IPS DF 6.9 (cell line): ENCODE results near the gene SPTBN5.

Source experiments
- DNase-seq: peaks from one replicate; pipeline ENCODE4 v3.0.0-alpha.2; 2013; ENCODE audit warnings: low read depth, low spot score
- H3K27ac ChIP-seq: one replicate; pipeline ENCODE4 v1.5.1; 2013; ENCODE audit warnings: low read length, control low read depth
- H3K27me3 ChIP-seq: 2 replicates; pipeline ENCODE4 v1.6.1; 2013; ENCODE audit warnings: mild to moderate bottlenecking, low read length; ENCODE audit not compliant: control insufficient read depth, insufficient read depth
- H3K36me3 ChIP-seq: 2 replicates; pipeline ENCODE4 v1.6.1; 2013; ENCODE audit warnings: low read length; ENCODE audit not compliant: control insufficient read depth, insufficient read depth
- H3K4me1 ChIP-seq: 2 replicates; pipeline ENCODE4 v1.6.1; 2013; ENCODE audit warnings: low read length; ENCODE audit not compliant: control insufficient read depth, insufficient read depth
- H3K4me3 ChIP-seq: 2 replicates; pipeline ENCODE4 v1.5.1; 2013; ENCODE audit warnings: mild to moderate bottlenecking, low read length
- H3K9me3 ChIP-seq: 2 replicates; pipeline ENCODE4 v1.6.1; 2013; ENCODE audit warnings: low read length, inconsistent platforms; ENCODE audit not compliant: control insufficient read depth, insufficient read depth
- WGBS: extraction: QIAGEN DNeasy Blood & Tissue Kit; methylation state at CpG from one replicate; pipeline ENCODE4 v1.1.7; 2013; ENCODE audit warnings: mixed read lengths, missing lambda C conversion rate; ENCODE audit not compliant: insufficient read length, insufficient coverage; 5-methylcytosine and 5-hydroxymethylcytosine counted together

SPTBN5 gene

DNA sequence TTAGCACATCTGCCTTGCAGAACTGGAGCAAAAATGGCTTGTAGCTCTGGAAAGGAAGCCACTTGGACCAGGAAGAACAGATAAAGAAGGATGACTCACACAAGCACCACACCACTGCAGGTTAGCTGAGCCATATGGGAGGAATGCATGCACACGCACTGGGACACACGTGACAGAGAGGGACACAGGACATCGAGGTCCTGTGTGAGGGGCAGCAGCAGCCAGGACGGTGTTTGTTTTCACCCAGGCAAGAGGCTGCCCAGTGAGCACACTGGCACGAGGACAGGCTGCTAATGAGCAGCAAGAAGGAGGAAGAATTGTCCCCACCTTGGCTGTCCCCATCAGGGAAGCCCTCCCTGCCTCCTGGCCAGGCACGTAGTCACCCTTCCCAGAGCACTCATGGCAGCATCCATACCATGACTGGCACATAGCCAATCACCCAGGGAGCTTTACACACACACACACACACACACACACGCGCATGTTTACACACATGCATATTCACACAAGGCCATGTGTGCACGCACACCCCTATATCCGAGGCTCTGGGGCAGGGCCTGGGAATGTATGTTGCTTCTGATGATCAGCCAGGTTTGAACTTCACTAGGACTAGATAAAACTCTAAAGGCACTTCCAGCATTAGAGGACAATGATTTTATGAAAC is 24.0 kb upstream of the SPTBN5 start:
- Histone ChIP-seq H3K36me3 (peaks cover 16% of the 10 kb centered on the region), H3K4me1 (no peaks in the 10 kb centered on the region), H3K9me3 (no peaks in the 10 kb centered on the region), H3K4me3 (no peak overlapping the region), H3K27ac (no peak overlapping the region), H3K27me3 (no peaks in the 10 kb centered on the region)
- no peak for DNase-seq
- WGBS = no CpG with 5 or more reads among the region's 10 CpGs

DNA sequence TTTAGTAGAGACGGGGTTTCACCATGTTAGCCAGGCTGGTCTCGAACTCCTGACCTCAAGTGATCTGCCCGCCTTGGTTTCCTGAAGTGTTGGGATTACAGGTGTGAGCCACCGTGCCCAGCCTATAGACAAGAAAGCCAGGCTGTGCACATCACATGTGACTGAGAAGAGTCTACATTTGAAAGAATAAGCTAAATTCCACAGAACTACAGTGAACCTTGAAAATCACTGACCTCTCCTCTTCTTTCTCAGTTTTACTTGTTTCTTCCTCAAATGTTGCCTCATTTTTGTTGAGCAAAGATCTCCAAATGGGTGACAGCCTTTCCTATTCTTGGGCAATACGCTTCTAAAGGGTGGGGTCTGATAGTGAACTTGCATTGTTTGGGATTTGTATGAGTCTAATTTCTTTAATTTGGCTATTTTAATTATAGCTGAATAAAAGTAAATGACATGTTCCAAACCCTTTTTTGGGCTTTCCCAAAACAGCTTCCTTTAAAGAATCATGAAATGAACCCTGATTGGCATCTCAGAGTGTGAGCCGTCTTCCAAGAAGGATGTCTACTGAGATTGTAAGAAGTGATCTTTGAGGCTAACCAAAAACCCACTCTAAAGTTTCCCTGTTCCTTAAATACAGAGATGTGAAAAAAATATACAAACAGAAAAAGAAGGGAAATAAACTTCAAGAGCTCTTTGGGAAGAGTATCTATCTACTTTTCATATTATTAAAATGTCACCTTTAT is 21.6 kb upstream of the SPTBN5 start:
- no peak overlapping the region for H3K27ac ChIP-seq
- H3K4me3 ChIP-seq = no peak overlapping the region
- no CpG with 5 or more reads among the region's 6 CpGs for WGBS
- no peaks in the 10 kb centered on the region for H3K4me1 ChIP-seq
- no peaks in the 10 kb centered on the region for H3K27me3 ChIP-seq
- peaks cover 22% of the 10 kb centered on the region for H3K36me3 ChIP-seq
- H3K9me3 ChIP-seq = no peaks in the 10 kb centered on the region
- no peak for DNase-seq

DNA sequence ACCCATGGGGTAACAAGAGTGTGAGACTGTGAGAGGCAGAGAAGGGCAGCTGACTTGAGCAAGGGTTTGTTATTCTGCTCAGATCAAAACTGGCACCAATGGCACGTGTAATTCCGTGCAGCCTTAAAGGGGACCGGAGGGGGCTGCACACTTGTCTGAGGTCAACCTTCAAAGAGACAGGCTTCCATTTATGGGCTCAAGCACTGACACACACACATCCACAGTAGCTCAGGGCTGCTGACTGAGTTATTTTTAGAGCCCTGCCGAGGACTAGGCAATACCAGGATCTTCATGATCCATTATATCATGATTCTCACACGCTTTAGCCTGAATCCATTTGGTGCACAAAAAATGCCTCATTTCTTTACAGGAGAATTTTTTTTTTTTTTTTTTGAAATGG is 20.6 kb upstream of the SPTBN5 start:
- H3K4me3 ChIP-seq = no peak overlapping the region
- no peak for DNase-seq
- H3K36me3 ChIP-seq = peaks cover 21% of the 10 kb centered on the region
- WGBS = no CpG with 5 or more reads among the region's 5 CpGs
- H3K27me3 ChIP-seq = no peaks in the 10 kb centered on the region
- no peaks in the 10 kb centered on the region for H3K4me1 ChIP-seq
- no peaks in the 10 kb centered on the region for H3K9me3 ChIP-seq
- no peak overlapping the region for H3K27ac ChIP-seq

- no CpG with 5 or more reads among the region's 3 CpGs for WGBS
- H3K4me1 ChIP-seq = no peaks in the 10 kb centered on the region
- DNase-seq = no peak
- H3K36me3 ChIP-seq = peaks cover 18% of the 10 kb centered on the region
- no peak overlapping the region for H3K4me3 ChIP-seq
- H3K27ac ChIP-seq = no peak overlapping the region
- no peaks in the 10 kb centered on the region for H3K9me3 ChIP-seq
- no peaks in the 10 kb centered on the region for H3K27me3 ChIP-seq
Measured at GRCh38 chr15:41913256-41913655, 19.4 kb upstream of the SPTBN5 start.

DNA sequence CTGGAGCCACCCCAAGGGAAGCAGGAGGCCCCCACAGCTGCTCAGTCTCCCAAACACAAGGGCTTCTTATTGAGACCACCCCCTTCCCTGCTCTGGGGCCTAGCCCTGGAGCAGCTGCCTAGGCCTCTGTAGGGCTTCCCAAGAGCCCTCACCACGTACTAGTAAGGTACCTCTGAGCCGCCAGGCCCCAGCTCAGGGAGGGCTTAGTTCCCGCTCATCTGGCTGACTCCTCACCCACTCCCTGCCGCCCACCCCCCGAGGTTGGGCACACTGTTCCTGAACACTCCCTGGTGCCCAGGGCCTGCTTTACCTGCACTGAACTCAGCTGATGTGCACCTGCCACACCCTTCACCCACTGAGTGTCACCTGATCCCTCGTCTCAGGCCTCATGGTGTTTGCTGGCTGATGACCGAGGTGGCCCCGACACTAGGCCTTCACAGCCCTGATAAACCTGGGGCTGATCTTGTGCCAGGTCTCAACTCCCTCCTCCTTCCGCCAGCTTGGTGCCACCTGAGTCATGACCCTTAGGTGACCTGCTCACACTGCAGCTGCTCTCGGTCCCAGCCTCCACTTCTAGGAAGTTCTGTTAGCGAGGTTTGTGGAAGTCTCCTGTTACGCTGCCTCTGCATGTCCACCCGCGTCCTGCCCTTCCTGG is 18.0 kb upstream of the SPTBN5 start:
- Histone ChIP-seq H3K4me3 (no peak overlapping the region), H3K9me3 (no peaks in the 10 kb centered on the region), H3K27me3 (no peaks in the 10 kb centered on the region), H3K36me3 (peaks cover 14% of the 10 kb centered on the region), H3K27ac (no peak overlapping the region), H3K4me1 (no peaks in the 10 kb centered on the region)
- no CpG with 5 or more reads among the region's 14 CpGs for WGBS
- DNase-seq = no peak

DNA sequence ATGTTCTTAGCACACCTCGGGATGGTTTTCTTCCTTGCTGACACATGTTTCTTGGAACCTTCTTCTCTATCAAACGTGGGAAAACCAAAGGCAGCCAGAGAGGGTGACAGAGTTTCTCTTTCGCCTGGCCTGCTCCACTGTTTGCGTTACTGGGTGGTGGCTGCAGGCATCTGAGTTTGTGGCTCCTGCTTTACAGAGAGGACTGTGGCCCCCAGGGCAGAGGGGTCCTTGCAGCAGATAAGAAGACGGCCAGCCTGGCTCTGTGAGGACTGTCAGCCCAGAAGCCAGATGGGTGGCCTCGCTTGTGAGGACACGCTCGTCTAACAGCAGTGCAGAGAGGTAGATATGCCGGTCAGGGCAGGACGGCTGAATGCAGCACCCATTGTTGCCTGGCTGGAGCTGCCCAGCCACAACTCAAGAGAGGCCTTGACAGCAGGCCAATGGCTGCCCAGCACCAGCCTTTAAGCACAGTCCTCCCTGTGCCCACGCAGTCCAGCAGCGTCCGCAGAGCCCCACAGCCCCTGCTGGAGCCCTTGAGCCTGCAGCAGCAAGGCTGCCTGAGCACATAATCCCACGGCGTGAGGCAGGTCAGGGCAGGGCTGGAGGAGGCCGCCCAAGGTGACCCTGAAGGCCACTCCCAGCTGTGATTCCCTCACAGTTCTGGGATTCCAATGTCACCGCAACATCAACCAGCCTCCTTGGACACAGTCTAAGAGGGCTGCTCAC is 15.0 kb upstream of the SPTBN5 start:
- Histone ChIP-seq H3K27ac (no peak overlapping the region), H3K27me3 (no peaks in the 10 kb centered on the region), H3K9me3 (no peaks in the 10 kb centered on the region), H3K4me3 (no peak overlapping the region; the same call in 1 of the 2 replicates), H3K36me3 (peaks cover 17% of the 10 kb centered on the region), H3K4me1 (no peaks in the 10 kb centered on the region)
- WGBS = no CpG with 5 or more reads among the region's 17 CpGs
- DNase-seq = no peak

- Histone ChIP-seq H3K36me3 (peaks cover 19% of the 10 kb centered on the region), H3K4me3 (no peak overlapping the region), H3K27me3 (no peaks in the 10 kb centered on the region), H3K4me1 (no peaks in the 10 kb centered on the region), H3K27ac (no peak overlapping the region), H3K9me3 (no peaks in the 10 kb centered on the region)
- no CpG with 5 or more reads among the region's 3 CpGs for WGBS
- no peak for DNase-seq
Measured at GRCh38 chr15:41907141-41907540, 13.3 kb upstream of the SPTBN5 start.

GRCh38 chr15:41906608-41907007 is 12.8 kb upstream of the SPTBN5 start:
- no peaks in the 10 kb centered on the region for H3K4me1 ChIP-seq
- no peak overlapping the region for H3K27ac ChIP-seq
- no peak for DNase-seq
- no CpG with 5 or more reads among the region's 5 CpGs for WGBS
- H3K36me3 ChIP-seq = peaks cover 13% of the 10 kb centered on the region
- H3K4me3 ChIP-seq = no peak overlapping the region
- H3K9me3 ChIP-seq = no peaks in the 10 kb centered on the region
- no peaks in the 10 kb centered on the region for H3K27me3 ChIP-seq

DNA sequence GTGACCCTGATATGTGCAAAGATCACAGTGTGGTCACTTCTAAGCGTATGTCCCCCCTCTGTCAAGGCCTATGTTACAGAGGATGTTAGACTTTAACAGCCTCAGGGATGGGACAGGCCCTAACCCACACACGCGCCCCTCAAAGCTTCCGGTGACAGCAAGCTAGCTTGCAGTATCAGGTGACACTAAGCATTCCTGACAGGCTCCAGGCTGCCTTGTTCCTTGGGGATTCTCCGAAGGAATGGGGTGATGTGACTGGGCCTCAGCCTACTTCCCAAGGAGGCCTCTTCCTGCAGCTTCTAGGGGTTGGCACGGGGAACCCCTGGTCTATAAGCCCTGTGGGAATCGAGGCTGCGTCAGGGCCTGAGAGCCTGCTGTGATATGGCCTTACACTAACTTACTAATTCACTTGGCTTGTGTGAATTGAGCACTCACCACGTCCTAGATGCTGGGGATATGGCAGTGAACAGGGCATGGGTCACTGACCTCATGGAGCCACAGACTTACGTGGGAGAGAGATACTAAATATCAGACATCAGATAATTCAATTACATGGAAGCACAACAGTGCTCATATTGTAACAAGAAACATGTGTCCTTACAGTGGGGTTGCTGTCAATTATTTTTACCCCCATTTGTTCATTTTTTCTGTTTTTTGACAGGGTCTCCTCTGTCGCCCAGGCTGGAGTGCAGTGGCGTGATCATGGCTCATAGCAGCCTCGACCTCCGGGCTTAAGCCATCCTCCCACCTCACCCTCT is 11.4 kb upstream of the SPTBN5 start:
- peaks cover 19% of the 10 kb centered on the region for H3K36me3 ChIP-seq
- no peaks in the 10 kb centered on the region for H3K27me3 ChIP-seq
- no peak overlapping the region for H3K27ac ChIP-seq
- no peaks in the 10 kb centered on the region for H3K9me3 ChIP-seq
- no peaks in the 10 kb centered on the region for H3K4me1 ChIP-seq
- no CpG with 5 or more reads among the region's 14 CpGs for WGBS
- H3K4me3 ChIP-seq = no peak overlapping the region
- DNase-seq = no peak
